IMR-90 (cell line): ENCODE data around the gene KAZN.

Experiments used
- BHLHE40 ChIP-seq: fragments of 150-350 bp; IDR thresholded peaks from 2 replicates; pipeline ENCODE4 v1.6.1; 2016; ENCODE audit warnings: mild to moderate bottlenecking, low read depth, low read length
- CEBPB ChIP-seq: IDR thresholded peaks from 2 replicates; pipeline ENCODE4 v1.6.1; 2012; ENCODE audit warnings: low read depth, low read length, improper control_type of control experiment
- CHD1 ChIP-seq: IDR thresholded peaks from 2 replicates; pipeline ENCODE4 v1.6.1; 2012; ENCODE audit warnings: low read depth, low read length, improper control_type of control experiment
- FOS ChIP-seq: fragments of 150-350 bp; IDR thresholded peaks from 2 replicates; pipeline ENCODE4 v1.6.1; 2016; ENCODE audit warnings: low read depth, low read length
- MAFK ChIP-seq: IDR thresholded peaks from 2 replicates; pipeline ENCODE4 v1.6.1; 2012; ENCODE audit warnings: low read depth, low read length, improper control_type of control experiment
- MAZ ChIP-seq: IDR thresholded peaks from 2 replicates; pipeline ENCODE4 v1.6.1; 2012; ENCODE audit warnings: low read depth, mild to moderate bottlenecking, low read length, improper control_type of control experiment, moderate library complexity, borderline replicate concordance
- POLR2A ChIP-seq: IDR thresholded peaks from 2 replicates; pipeline ENCODE4 v1.6.1; 2012; ENCODE audit warnings: mild to moderate bottlenecking, low read depth, low read length
- RAD21 ChIP-seq: IDR thresholded peaks from 2 replicates; pipeline ENCODE4 v1.6.1; 2012; ENCODE audit warnings: low read length, improper control_type of control experiment
- SMC3 ChIP-seq: fragments of 150-350 bp; IDR thresholded peaks from 2 replicates; pipeline ENCODE4 v1.6.1; 2016; ENCODE audit warnings: low read depth, mild to moderate bottlenecking, antibody characterized with exemption, low read length, moderate library complexity
- TF ChIP-seq, protein P1 (sequence below): fragments of 150-350 bp; IDR thresholded peaks from 2 replicates; pipeline ENCODE4 v1.6.1; 2017; ENCODE audit warnings: mild to moderate bottlenecking, antibody characterized with exemption, low read length, low read depth
- TF ChIP-seq, protein P2 (sequence below): conservative IDR thresholded peaks from 2 replicates; pipeline ENCODE4 v1.5.1; 2012; ENCODE audit warnings: mild to moderate bottlenecking, low read depth, low read length, improper control_type of control experiment
- TF ChIP-seq, protein P3 (sequence below): fragments of 150-350 bp; IDR thresholded peaks from 2 replicates; pipeline ENCODE4 v1.6.1; 2016; ENCODE audit warnings: low read depth, mild to moderate bottlenecking, low read length, moderate library complexity, borderline replicate concordance

DNA sequence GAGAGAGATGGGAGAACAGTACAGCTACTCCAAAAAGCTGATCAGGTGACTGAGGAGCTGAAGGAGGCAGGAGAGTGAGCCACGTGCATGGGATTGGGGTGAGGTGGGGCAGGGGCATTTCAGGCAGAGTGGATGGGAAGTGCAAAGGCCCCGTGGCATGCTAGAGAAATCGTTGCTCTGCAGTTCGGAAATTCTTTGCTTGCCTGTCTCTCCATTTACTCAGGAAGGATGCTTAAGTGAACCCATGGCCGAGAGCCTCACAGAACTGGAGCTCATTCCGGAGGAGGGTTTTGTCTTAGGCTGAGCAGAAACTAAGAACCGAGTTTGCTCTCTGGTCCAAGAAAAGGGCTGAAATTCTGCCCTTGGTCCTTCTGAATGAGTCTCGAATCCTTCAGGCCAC, 415.3 kb downstream of the KAZN start:
- TF ChIP-seq, protein P1, sequence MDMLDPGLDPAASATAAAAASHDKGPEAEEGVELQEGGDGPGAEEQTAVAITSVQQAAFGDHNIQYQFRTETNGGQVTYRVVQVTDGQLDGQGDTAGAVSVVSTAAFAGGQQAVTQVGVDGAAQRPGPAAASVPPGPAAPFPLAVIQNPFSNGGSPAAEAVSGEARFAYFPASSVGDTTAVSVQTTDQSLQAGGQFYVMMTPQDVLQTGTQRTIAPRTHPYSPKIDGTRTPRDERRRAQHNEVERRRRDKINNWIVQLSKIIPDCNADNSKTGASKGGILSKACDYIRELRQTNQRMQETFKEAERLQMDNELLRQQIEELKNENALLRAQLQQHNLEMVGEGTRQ: no peak
- TF ChIP-seq, protein P2, sequence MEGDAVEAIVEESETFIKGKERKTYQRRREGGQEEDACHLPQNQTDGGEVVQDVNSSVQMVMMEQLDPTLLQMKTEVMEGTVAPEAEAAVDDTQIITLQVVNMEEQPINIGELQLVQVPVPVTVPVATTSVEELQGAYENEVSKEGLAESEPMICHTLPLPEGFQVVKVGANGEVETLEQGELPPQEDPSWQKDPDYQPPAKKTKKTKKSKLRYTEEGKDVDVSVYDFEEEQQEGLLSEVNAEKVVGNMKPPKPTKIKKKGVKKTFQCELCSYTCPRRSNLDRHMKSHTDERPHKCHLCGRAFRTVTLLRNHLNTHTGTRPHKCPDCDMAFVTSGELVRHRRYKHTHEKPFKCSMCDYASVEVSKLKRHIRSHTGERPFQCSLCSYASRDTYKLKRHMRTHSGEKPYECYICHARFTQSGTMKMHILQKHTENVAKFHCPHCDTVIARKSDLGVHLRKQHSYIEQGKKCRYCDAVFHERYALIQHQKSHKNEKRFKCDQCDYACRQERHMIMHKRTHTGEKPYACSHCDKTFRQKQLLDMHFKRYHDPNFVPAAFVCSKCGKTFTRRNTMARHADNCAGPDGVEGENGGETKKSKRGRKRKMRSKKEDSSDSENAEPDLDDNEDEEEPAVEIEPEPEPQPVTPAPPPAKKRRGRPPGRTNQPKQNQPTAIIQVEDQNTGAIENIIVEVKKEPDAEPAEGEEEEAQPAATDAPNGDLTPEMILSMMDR: no peak
- TF ChIP-seq CEBPB: no peak
- TF ChIP-seq FOS: no peak
- TF ChIP-seq BHLHE40: no peak
- no peak for TF ChIP-seq POLR2A
- no peak for TF ChIP-seq MAZ
- TF ChIP-seq SMC3: no peak
- TF ChIP-seq RAD21: no peak
- TF ChIP-seq CHD1: no peak
- TF ChIP-seq MAFK: no peak
- TF ChIP-seq, protein P3, sequence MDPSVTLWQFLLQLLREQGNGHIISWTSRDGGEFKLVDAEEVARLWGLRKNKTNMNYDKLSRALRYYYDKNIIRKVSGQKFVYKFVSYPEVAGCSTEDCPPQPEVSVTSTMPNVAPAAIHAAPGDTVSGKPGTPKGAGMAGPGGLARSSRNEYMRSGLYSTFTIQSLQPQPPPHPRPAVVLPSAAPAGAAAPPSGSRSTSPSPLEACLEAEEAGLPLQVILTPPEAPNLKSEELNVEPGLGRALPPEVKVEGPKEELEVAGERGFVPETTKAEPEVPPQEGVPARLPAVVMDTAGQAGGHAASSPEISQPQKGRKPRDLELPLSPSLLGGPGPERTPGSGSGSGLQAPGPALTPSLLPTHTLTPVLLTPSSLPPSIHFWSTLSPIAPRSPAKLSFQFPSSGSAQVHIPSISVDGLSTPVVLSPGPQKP: no peak
